ENCODE measurements around the gene RUBCN.

The RUBCN gene

DNA sequence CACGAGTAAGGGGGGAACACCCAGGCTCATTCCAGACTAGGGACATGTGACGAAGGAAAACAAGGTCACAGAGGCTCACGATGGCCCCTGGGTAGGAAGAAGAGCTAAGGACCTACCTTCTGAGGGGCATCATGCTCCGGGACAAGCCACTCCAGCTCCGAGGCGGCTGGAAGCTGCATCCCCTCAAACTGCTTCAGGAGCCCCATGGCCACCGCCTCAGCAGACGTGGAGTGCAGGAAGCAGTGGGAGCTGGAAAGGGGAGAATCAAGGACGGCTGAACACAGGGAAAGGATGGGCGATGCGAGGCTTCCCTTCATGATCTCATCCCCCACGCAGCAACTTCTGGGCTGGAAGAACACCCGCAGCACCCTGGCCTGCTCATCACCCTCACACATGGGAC is 53.5 kb downstream of the RUBCN start:
- no peaks in the 10 kb centered on the region for H4K20me1 ChIP-seq (ENCODE audit: control insufficient read depth, insufficient read depth, low read depth, low read length)
- no peak overlapping the region for H3K4me2 ChIP-seq (ENCODE audit: low read length)
- no peaks in the 10 kb centered on the region for H3K4me1 ChIP-seq (ENCODE audit: control insufficient read depth, low read length)
- H3K9me2 ChIP-seq (replicated peaks; ENCODE audit: control insufficient read depth, low read length): no peaks in the 10 kb centered on the region
- H3K79me2 ChIP-seq (ENCODE audit: control insufficient read depth, low read length): no peaks in the 10 kb centered on the region
- peaks cover 57% of the 10 kb centered on the region for H3K36me3 ChIP-seq (ENCODE audit: control insufficient read depth, low read length)
- H3K4me3 ChIP-seq (ENCODE audit: low read length): no peak overlapping the region
- no peak overlapping the region for H3K27ac ChIP-seq (ENCODE audit: low read depth, low read length)
- no peaks in the 10 kb centered on the region for H3F3A ChIP-seq (ENCODE audit: control insufficient read depth, insufficient read depth)
- no peaks in the 10 kb centered on the region for H3K27me3 ChIP-seq (ENCODE audit: control insufficient read depth, low read length)
- no peak for TF ChIP-seq EZH2phosphoT487 (IDR thresholded peaks at IDR 0.05; ENCODE audit: borderline replicate concordance, low read length)
- TF ChIP-seq, protein P1, sequence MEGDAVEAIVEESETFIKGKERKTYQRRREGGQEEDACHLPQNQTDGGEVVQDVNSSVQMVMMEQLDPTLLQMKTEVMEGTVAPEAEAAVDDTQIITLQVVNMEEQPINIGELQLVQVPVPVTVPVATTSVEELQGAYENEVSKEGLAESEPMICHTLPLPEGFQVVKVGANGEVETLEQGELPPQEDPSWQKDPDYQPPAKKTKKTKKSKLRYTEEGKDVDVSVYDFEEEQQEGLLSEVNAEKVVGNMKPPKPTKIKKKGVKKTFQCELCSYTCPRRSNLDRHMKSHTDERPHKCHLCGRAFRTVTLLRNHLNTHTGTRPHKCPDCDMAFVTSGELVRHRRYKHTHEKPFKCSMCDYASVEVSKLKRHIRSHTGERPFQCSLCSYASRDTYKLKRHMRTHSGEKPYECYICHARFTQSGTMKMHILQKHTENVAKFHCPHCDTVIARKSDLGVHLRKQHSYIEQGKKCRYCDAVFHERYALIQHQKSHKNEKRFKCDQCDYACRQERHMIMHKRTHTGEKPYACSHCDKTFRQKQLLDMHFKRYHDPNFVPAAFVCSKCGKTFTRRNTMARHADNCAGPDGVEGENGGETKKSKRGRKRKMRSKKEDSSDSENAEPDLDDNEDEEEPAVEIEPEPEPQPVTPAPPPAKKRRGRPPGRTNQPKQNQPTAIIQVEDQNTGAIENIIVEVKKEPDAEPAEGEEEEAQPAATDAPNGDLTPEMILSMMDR (IDR thresholded peaks at IDR 0.05; ENCODE audit: low read depth, low read length, poor library complexity, severe bottlenecking): no peak
- H3K9me3 ChIP-seq (ENCODE audit: control insufficient read depth, insufficient read depth, low read length): peaks cover 4% of the 10 kb centered on the region; the same call in 1 of the 2 replicates

GRCh38 chr3:197682713-197683112 is 54.0 kb downstream of the RUBCN start:
- Histone ChIP-seq H3K9me3 (ENCODE audit: control insufficient read depth, insufficient read depth, low read length) (peaks cover 4% of the 10 kb centered on the region; the same call in 1 of the 2 replicates), H3K27ac (ENCODE audit: low read depth, low read length) (no peak overlapping the region), H3K79me2 (ENCODE audit: control insufficient read depth, low read length) (no peaks in the 10 kb centered on the region), H3K27me3 (ENCODE audit: control insufficient read depth, low read length) (no peaks in the 10 kb centered on the region), H3K4me3 (ENCODE audit: low read length) (no peak overlapping the region), H3K36me3 (ENCODE audit: control insufficient read depth, low read length) (peaks cover 58% of the 10 kb centered on the region), H3F3A (ENCODE audit: control insufficient read depth, insufficient read depth) (no peaks in the 10 kb centered on the region), H3K4me2 (ENCODE audit: low read length) (no peak overlapping the region), H4K20me1 (ENCODE audit: control insufficient read depth, insufficient read depth, low read depth, low read length) (no peaks in the 10 kb centered on the region), H3K9me2 (replicated peaks; ENCODE audit: control insufficient read depth, low read length) (no peaks in the 10 kb centered on the region), H3K4me1 (ENCODE audit: control insufficient read depth, low read length) (no peaks in the 10 kb centered on the region)
- TF ChIP-seq, protein P1 (IDR thresholded peaks at IDR 0.05; ENCODE audit: low read depth, low read length, poor library complexity, severe bottlenecking): no peak
- TF ChIP-seq EZH2phosphoT487 (IDR thresholded peaks at IDR 0.05; ENCODE audit: borderline replicate concordance, low read length): no peak

GRCh38 chr3:197680955-197681521 is 55.7 kb downstream of the RUBCN start:
- Histone ChIP-seq H4K20me1 (ENCODE audit: control insufficient read depth, insufficient read depth, low read depth, low read length) (no peaks in the 10 kb centered on the region), H3K4me2 (ENCODE audit: low read length) (no peak overlapping the region), H3K4me3 (ENCODE audit: low read length) (no peak overlapping the region), H3K36me3 (ENCODE audit: control insufficient read depth, low read length) (peaks cover 59% of the 10 kb centered on the region), H3K4me1 (ENCODE audit: control insufficient read depth, low read length) (peaks cover 3% of the 10 kb centered on the region), H3K9me3 (ENCODE audit: control insufficient read depth, insufficient read depth, low read length) (peaks cover 4% of the 10 kb centered on the region; the same call in 1 of the 2 replicates), H3K27ac (ENCODE audit: low read depth, low read length) (no peak overlapping the region), H3K27me3 (ENCODE audit: control insufficient read depth, low read length) (no peaks in the 10 kb centered on the region), H3K79me2 (ENCODE audit: control insufficient read depth, low read length) (no peaks in the 10 kb centered on the region), H3F3A (ENCODE audit: control insufficient read depth, insufficient read depth) (no peaks in the 10 kb centered on the region), H3K9me2 (replicated peaks; ENCODE audit: control insufficient read depth, low read length) (no peaks in the 10 kb centered on the region)
- no peak for TF ChIP-seq EZH2phosphoT487 (IDR thresholded peaks at IDR 0.05; ENCODE audit: borderline replicate concordance, low read length)
- TF ChIP-seq, protein P1 (IDR thresholded peaks at IDR 0.05; ENCODE audit: low read depth, low read length, poor library complexity, severe bottlenecking): no peak

All from DOHH2 (cell line).